GM12873 (cell line): ENCODE results near the gene TNFRSF1B.

Experiments
- CTCF ChIP-seq: IDR thresholded peaks from 2 replicates; pipeline ENCODE4 v1.5.1; 2012; ENCODE audit warnings: low read depth, mild to moderate bottlenecking, moderate library complexity, low read length, control low read depth; ENCODE audit not compliant: insufficient read depth; ENCODE audit errors: missing control alignments

The TNFRSF1B gene

GRCh38 chr1:12166834-12167492, at the start of gene TNFRSF1B:
TSS of gene TNFRSF1B (plus strand) at chr1:12166991. CDS start at chr1:12167092, 101 bp downstream.
- TF ChIP-seq CTCF, result no peak

GRCh38 chr1:12121212-12122003, 45.4 kb upstream of the TNFRSF1B start:
- TF ChIP-seq CTCF, result no peak

GRCh38 chr1:12123172-12123571, 43.6 kb upstream of the TNFRSF1B start:
- TF ChIP-seq CTCF, result no peak

- peak; percentile 91 for TF ChIP-seq CTCF
Observed at GRCh38 chr1:12124693-12125421, 41.9 kb upstream of the TNFRSF1B start.

GRCh38 chr1:12125422-12126355, 41.1 kb upstream of the TNFRSF1B start:
- no peak for TF ChIP-seq CTCF

GRCh38 chr1:12126781-12127180, 40.0 kb upstream of the TNFRSF1B start:
- TF ChIP-seq CTCF, result no peak
